ENCODE measurements around the gene USP5.

USP5 gene

GRCh38 chr12:6842075-6842474, 9.9 kb upstream of the USP5 start:
- no peak for TF ChIP-seq EZH2phosphoT487 (conservative IDR thresholded peaks at IDR 0.05; ENCODE audit: low read length)
- TF ChIP-seq, protein P1, sequence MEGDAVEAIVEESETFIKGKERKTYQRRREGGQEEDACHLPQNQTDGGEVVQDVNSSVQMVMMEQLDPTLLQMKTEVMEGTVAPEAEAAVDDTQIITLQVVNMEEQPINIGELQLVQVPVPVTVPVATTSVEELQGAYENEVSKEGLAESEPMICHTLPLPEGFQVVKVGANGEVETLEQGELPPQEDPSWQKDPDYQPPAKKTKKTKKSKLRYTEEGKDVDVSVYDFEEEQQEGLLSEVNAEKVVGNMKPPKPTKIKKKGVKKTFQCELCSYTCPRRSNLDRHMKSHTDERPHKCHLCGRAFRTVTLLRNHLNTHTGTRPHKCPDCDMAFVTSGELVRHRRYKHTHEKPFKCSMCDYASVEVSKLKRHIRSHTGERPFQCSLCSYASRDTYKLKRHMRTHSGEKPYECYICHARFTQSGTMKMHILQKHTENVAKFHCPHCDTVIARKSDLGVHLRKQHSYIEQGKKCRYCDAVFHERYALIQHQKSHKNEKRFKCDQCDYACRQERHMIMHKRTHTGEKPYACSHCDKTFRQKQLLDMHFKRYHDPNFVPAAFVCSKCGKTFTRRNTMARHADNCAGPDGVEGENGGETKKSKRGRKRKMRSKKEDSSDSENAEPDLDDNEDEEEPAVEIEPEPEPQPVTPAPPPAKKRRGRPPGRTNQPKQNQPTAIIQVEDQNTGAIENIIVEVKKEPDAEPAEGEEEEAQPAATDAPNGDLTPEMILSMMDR (IDR thresholded peaks at IDR 0.05; ENCODE audit: insufficient read depth, low read length, poor library complexity, severe bottlenecking): no peak
- no peak overlapping the region for H3K4me3 ChIP-seq (ENCODE audit: insufficient read depth, low read length, poor library complexity, severe bottlenecking)
- H3K4me2 ChIP-seq (ENCODE audit: low read depth, low read length, poor library complexity, severe bottlenecking): no peak overlapping the region
- no peak overlapping the region for H2AFZ ChIP-seq (ENCODE audit: low read depth, low read length, severe bottlenecking)
- H4K20me1 ChIP-seq (ENCODE audit: low read depth, low read length): no peaks in the 10 kb centered on the region
- no peaks in the 10 kb centered on the region for H3K9me3 ChIP-seq (ENCODE audit: insufficient read depth, low read length)
- H3K27me3 ChIP-seq (ENCODE audit: low read length): no peaks in the 10 kb centered on the region
- H3K36me3 ChIP-seq (ENCODE audit: low read length): no peaks in the 10 kb centered on the region
- peaks cover 4% of the 10 kb centered on the region; the same call in 1 of the 2 replicates for H3F3A ChIP-seq (ENCODE audit: insufficient read depth)
- no peak overlapping the region for H3K27ac ChIP-seq (ENCODE audit: low read depth, low read length)
- no peaks in the 10 kb centered on the region for H3K79me2 ChIP-seq (ENCODE audit: insufficient read depth, low read length)
- H3K9ac ChIP-seq (ENCODE audit: low read length): no peak overlapping the region
- H3K9me2 ChIP-seq (replicated peaks; ENCODE audit: insufficient read depth, low read length): no peaks in the 10 kb centered on the region

- H3K27ac ChIP-seq (ENCODE audit: low read depth, low read length): no peak overlapping the region
- H3K9ac ChIP-seq (ENCODE audit: low read length): no peak overlapping the region
- no peaks in the 10 kb centered on the region for H3K9me2 ChIP-seq (replicated peaks; ENCODE audit: insufficient read depth, low read length)
- no peaks in the 10 kb centered on the region for H4K20me1 ChIP-seq (ENCODE audit: low read depth, low read length)
- no peak overlapping the region for H3K4me3 ChIP-seq (ENCODE audit: insufficient read depth, low read length, poor library complexity, severe bottlenecking)
- H3F3A ChIP-seq (ENCODE audit: insufficient read depth): peaks cover 4% of the 10 kb centered on the region; the same call in 1 of the 2 replicates
- TF ChIP-seq EZH2phosphoT487 (conservative IDR thresholded peaks at IDR 0.05; ENCODE audit: low read length): no peak
- TF ChIP-seq, protein P1 (IDR thresholded peaks at IDR 0.05; ENCODE audit: insufficient read depth, low read length, poor library complexity, severe bottlenecking): no peak
- H2AFZ ChIP-seq (ENCODE audit: low read depth, low read length, severe bottlenecking): no peak overlapping the region
- no peaks in the 10 kb centered on the region for H3K27me3 ChIP-seq (ENCODE audit: low read length)
- H3K4me2 ChIP-seq (ENCODE audit: low read depth, low read length, poor library complexity, severe bottlenecking): no peak overlapping the region
- H3K36me3 ChIP-seq (ENCODE audit: low read length): no peaks in the 10 kb centered on the region
- no peaks in the 10 kb centered on the region for H3K9me3 ChIP-seq (ENCODE audit: insufficient read depth, low read length)
- H3K79me2 ChIP-seq (ENCODE audit: insufficient read depth, low read length): no peaks in the 10 kb centered on the region
Measured at GRCh38 chr12:6843118-6843902, 8.6 kb upstream of the USP5 start.

DNA sequence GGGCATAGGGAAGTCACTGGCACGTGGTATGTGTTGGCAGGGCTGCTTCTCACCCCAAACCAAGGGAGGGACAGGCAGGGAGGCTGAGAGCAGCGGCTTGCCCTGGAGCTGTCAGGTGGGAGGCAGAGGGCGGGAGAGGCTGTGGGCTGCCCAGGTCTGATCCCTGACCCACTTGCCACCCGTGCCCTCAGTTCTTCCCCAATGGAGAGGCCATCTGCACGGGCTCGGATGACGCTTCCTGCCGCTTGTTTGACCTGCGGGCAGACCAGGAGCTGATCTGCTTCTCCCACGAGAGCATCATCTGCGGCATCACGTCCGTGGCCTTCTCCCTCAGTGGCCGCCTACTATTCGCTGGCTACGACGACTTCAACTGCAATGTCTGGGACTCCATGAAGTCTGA, 6.6 kb upstream of the USP5 start:
- Histone ChIP-seq H4K20me1 (ENCODE audit: low read depth, low read length) (no peaks in the 10 kb centered on the region), H3K9me2 (replicated peaks; ENCODE audit: insufficient read depth, low read length) (no peaks in the 10 kb centered on the region), H3K4me3 (ENCODE audit: insufficient read depth, low read length, poor library complexity, severe bottlenecking) (no peak overlapping the region), H3K36me3 (ENCODE audit: low read length) (no peaks in the 10 kb centered on the region), H3K27ac (ENCODE audit: low read depth, low read length) (no peak overlapping the region), H3K9ac (ENCODE audit: low read length) (no peak overlapping the region), H3K79me2 (ENCODE audit: insufficient read depth, low read length) (peaks cover 10% of the 10 kb centered on the region), H3F3A (ENCODE audit: insufficient read depth) (peaks cover 4% of the 10 kb centered on the region; the same call in 1 of the 2 replicates), H2AFZ (ENCODE audit: low read depth, low read length, severe bottlenecking) (no peak overlapping the region), H3K4me2 (ENCODE audit: low read depth, low read length, poor library complexity, severe bottlenecking) (no peak overlapping the region), H3K9me3 (ENCODE audit: insufficient read depth, low read length) (no peaks in the 10 kb centered on the region), H3K27me3 (ENCODE audit: low read length) (no peaks in the 10 kb centered on the region)
- TF ChIP-seq, protein P1 (IDR thresholded peaks at IDR 0.05; ENCODE audit: insufficient read depth, low read length, poor library complexity, severe bottlenecking): no peak
- no peak for TF ChIP-seq EZH2phosphoT487 (conservative IDR thresholded peaks at IDR 0.05; ENCODE audit: low read length)
